PC-3 (cell line): ENCODE measurements around the gene HMCES. TPM values are rescaled to one million over a fixed set of nuclear protein-coding genes. Genes with fewer than 3 reads are reported as not detected.

Source experiments
- ATAC-seq: fragments of 200-7000 bp; cut with Tn5 transposase; 2 replicates; pipeline ENCODE4 v1.9.1; 2020; ENCODE audit warnings: mild to moderate bottlenecking, moderate library complexity
- Bru-seq: library from RNA; stranded (reverse); fragments of 400-500 nt; gene quantifications from one replicate; lab custom pipeline; 2021; lab: Mats Ljungman, UMichigan
- BruChase-seq, 2 experiments: library from RNA; stranded (reverse); fragments of 400-500 nt; gene quantifications; one replicate each; lab custom pipeline; 2021; lab: Mats Ljungman, UMichigan
- BruUV-seq: library from RNA; stranded (reverse); fragments of 400-500 nt; replicated peaks from 2 replicates; lab custom pipeline; 2021; lab: Mats Ljungman, UMichigan
- CTCF ChIA-PET: fragments of 300-600 bp; sonication (Branson Sonifier 250); formaldehyde crosslinking; loops from one replicate; lab custom pipeline; 2022; ENCODE audit warnings: antibody characterized with exemption; lab: Charles Lee
- POLR2A ChIA-PET: fragments of 300-600 bp; sonication (Branson Sonifier 250); formaldehyde crosslinking; loops from one replicate; lab custom pipeline; 2022; ENCODE audit warnings: antibody characterized with exemption; ENCODE audit not compliant: unreplicated experiment; lab: Charles Lee
- DNase-seq: peaks from one replicate; pipeline ENCODE4 v3.0.0-alpha.2; 2015
- H2AFZ ChIP-seq: fragments of 300-600 bp; sonication (generic); 2 replicates; pipeline ENCODE4 v1.6.0; 2016; ENCODE audit warnings: antibody characterized with exemption, low read length
- H3F3A ChIP-seq: fragments of 300-600 bp; sonication (generic); one replicate; pipeline ENCODE4 v1.6.0; 2017; ENCODE audit warnings: antibody characterized with exemption, low read length, control low read depth, mild to moderate bottlenecking; ENCODE audit not compliant: unreplicated experiment
- H3K27ac ChIP-seq: fragments of 300-600 bp; sonication (generic); 2 replicates; pipeline ENCODE4 v1.5.1; 2016; ENCODE audit warnings: mild to moderate bottlenecking, low read length
- H3K27me3 ChIP-seq: fragments of 300-600 bp; sonication (generic); 2 replicates; pipeline ENCODE4 v1.6.1; 2016; ENCODE audit warnings: low read length, mixed read lengths
- H3K36me3 ChIP-seq: fragments of 300-600 bp; sonication (generic); 2 replicates; pipeline ENCODE4 v1.6.1; 2016; ENCODE audit warnings: low read depth, mixed run types, low read length, mixed read lengths
- H3K4me1 ChIP-seq: fragments of 300-600 bp; sonication (generic); 2 replicates; pipeline ENCODE4 v1.5.1; 2016; ENCODE audit warnings: low read length; ENCODE audit not compliant: insufficient read depth
- H3K4me2 ChIP-seq: fragments of 300-600 bp; sonication (generic); 2 replicates; pipeline ENCODE4 v1.6.0; 2016; ENCODE audit warnings: low read length
- H3K4me3 ChIP-seq: fragments of 300-600 bp; sonication (generic); 2 replicates; pipeline ENCODE4 v1.5.1; 2016; ENCODE audit warnings: mild to moderate bottlenecking, low read length, mixed read lengths
- H3K79me2 ChIP-seq: fragments of 300-600 bp; sonication (generic); 2 replicates; pipeline ENCODE4 v1.6.1; 2017; ENCODE audit warnings: low read length, mixed read lengths
- H3K9ac ChIP-seq: fragments of 300-600 bp; sonication (generic); 2 replicates; pipeline ENCODE4 v1.6.0; 2016; ENCODE audit warnings: mild to moderate bottlenecking, low read length
- H3K9me2 ChIP-seq: fragments of 300-600 bp; sonication (generic); replicated peaks from 2 replicates; pipeline ENCODE4 v1.6.1; 2016; ENCODE audit warnings: mixed run types, low read length, mixed read lengths
- H3K9me3 ChIP-seq: fragments of 300-600 bp; sonication (generic); 2 replicates; pipeline ENCODE4 v1.6.1; 2016; ENCODE audit warnings: low read length, mixed read lengths
- H4K20me1 ChIP-seq: fragments of 300-600 bp; sonication (generic); 2 replicates; pipeline ENCODE4 v1.6.1; 2016; ENCODE audit warnings: low read length, mixed read lengths
- EZH2 ChIP-seq: fragments of 300-600 bp; sonication (generic); IDR thresholded peaks from one replicate; pipeline ENCODE4 v1.6.1; 2017; ENCODE audit warnings: antibody characterized with exemption, mild to moderate bottlenecking, low read length; ENCODE audit not compliant: unreplicated experiment
- EZH2phosphoT487 ChIP-seq: fragments of 300-600 bp; sonication (generic); IDR thresholded peaks from 2 replicates; pipeline ENCODE4 v1.6.1; 2018; ENCODE audit warnings: mild to moderate bottlenecking, antibody characterized with exemption, low read length, borderline replicate concordance
- intact Hi-C: fragments of 100-400 bp; cut with micrococcal nuclease; formaldehyde crosslinking; loops from 2 replicates; pipeline ENCODE4 v1.9.0; 2023
- long read RNA-seq: library from polyadenylated mRNA; unstranded; transcript quantifications from one replicate; pipeline ENCODE4 v2.0.0, GENCODE V29; 2021; ENCODE audit not compliant: unreplicated experiment
- total RNA-seq: library from RNA; depleted of rRNA; stranded (reverse); fragments of >200 nt; gene quantifications from 2 replicates; pipeline ENCODE4 v1.2.3, GENCODE V29; 2014; rRNA removed
- TF ChIP-seq, protein P1 (sequence below): fragments of 300-600 bp; sonication (generic); conservative IDR thresholded peaks from 2 replicates; pipeline ENCODE4 v1.5.1; 2017; ENCODE audit warnings: antibody characterized with exemption, low read depth, mild to moderate bottlenecking, low read length

The HMCES gene, protein sequence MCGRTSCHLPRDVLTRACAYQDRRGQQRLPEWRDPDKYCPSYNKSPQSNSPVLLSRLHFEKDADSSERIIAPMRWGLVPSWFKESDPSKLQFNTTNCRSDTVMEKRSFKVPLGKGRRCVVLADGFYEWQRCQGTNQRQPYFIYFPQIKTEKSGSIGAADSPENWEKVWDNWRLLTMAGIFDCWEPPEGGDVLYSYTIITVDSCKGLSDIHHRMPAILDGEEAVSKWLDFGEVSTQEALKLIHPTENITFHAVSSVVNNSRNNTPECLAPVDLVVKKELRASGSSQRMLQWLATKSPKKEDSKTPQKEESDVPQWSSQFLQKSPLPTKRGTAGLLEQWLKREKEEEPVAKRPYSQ
- 28.8 and 34.3 TPM in 2 replicates for total RNA-seq
- percentile 58 among the genes with signal in this experiment for Bru-seq, nascent RNA
- BruChase-seq, experiment 1, labeled RNA remaining after a 6-hour chase: percentile 75 among the genes with signal in this experiment
- BruChase-seq, experiment 2, labeled RNA remaining after a 2-hour chase: percentile 61 among the genes with signal in this experiment
- long read RNA-seq, transcript HMCES-204 (7 exons, 1,952 nt): minor isoform, 20 of 79 reads
- long read RNA-seq, transcript HMCES-202 (7 exons, 1,763 nt): minor isoform, 5 of 79 reads
- long read RNA-seq, transcript HMCES-201 (7 exons, 2,515 nt): major isoform, 36 of 79 reads
- long read RNA-seq, partial matches to known transcripts: 9 of 79 reads
- long read RNA-seq, other reads (novel, unspliced or antisense): 7 of 79 reads

DNA sequence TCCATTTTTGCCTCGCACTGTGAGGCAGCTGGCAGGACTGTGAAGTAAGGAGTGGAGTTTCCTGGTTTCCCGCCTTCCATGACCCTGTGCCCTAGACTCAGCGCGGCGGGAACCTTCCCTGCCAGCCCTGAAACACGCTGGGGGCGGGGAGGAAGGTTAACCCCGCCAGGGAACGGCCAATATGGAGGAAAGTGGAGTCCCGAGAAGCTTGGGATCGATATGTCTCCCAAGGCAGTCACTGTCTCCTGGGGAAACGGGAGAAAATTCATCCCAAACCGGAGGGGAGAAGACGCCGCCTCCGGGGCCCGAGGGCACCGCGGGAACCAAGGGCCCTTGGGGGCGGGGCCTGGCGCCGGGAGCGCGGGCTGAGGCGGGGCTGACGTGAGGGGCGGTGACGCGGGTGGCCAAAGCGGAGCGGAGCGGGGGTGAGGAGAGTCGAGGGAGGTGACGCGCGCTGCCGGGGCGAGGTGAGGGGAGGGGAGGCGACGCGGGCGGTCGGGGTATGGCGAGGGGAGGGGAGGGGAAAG is at the start of gene HMCES:
Gene HMCES (plus strand): TSS at position 432 of the 527 bp plus-strand sequence. CDS start 863 bp downstream, outside the sequence.
- Histone ChIP-seq H3K4me2 (peak within 1 kb of the TSS; percentile 100), H3K9me3 (no peaks in the 10 kb centered on the region), H3K4me3 (peak within 1 kb of the TSS; percentile 99), H3K9me2 (no peaks in the 10 kb centered on the region), H3F3A (no peaks in the 10 kb centered on the region), H4K20me1 (no peaks in the 10 kb centered on the region), H3K36me3 (peaks cover 13% of the 10 kb centered on the region), H3K9ac (peak within 1 kb of the TSS; percentile 94), H3K27ac (peak within 1 kb of the TSS; percentile 79), H3K4me1 (peaks cover 25% of the 10 kb centered on the region), H2AFZ (peak within 1 kb of the TSS; percentile 82), H3K79me2 (peaks cover 28% of the 10 kb centered on the region), H3K27me3 (no peaks in the 10 kb centered on the region)
- TF ChIP-seq EZH2 (no peak), EZH2phosphoT487 (no peak)
- TF ChIP-seq, protein P1, sequence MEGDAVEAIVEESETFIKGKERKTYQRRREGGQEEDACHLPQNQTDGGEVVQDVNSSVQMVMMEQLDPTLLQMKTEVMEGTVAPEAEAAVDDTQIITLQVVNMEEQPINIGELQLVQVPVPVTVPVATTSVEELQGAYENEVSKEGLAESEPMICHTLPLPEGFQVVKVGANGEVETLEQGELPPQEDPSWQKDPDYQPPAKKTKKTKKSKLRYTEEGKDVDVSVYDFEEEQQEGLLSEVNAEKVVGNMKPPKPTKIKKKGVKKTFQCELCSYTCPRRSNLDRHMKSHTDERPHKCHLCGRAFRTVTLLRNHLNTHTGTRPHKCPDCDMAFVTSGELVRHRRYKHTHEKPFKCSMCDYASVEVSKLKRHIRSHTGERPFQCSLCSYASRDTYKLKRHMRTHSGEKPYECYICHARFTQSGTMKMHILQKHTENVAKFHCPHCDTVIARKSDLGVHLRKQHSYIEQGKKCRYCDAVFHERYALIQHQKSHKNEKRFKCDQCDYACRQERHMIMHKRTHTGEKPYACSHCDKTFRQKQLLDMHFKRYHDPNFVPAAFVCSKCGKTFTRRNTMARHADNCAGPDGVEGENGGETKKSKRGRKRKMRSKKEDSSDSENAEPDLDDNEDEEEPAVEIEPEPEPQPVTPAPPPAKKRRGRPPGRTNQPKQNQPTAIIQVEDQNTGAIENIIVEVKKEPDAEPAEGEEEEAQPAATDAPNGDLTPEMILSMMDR: no peak
- DNase-seq: peak; percentile 82
- ChIA-PET CTCF (no interaction called here), POLR2A (no interaction called here)
- no TSS peak for BruUV-seq
- intact Hi-C loops: loop anchor here (5.0 kb wide), 1 partner anchor 34 kb away; no protein-coding TSS in a partner anchor
- peak; percentile 82 for ATAC-seq

DNA sequence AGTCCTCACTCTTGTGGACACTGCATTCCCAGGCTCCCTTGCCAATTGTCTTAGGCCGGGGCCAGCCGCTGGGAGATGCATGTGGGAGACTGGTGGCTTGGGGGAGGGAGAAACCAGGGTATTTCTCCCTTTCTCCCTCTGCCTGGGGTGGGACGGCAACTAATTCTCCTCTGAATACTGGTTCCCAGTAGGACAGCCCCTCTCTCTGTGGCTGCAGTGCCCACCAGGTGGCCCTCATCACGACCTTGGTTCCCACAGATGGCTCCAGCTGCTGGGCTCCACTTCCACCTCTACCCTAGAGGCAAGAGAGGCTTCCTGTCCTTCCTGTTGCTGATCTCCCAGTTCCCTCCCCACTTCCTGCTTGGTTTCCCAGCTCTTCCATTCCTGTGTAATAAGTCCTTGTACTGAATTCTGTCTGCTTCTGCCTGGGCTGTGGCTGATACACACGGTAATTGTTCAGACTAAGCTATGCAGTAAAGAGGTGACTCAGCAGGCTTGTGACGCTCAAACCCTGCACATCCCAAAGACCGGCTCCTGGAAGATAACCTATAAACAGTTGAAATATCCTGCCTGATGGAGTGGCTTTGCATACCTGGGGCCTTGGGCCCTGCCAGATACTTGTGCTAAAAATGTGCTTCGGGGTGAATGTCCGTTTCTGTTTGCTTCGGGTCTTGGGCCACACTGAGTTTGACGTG is 49.6 kb upstream of the HMCES start:
- H3K27ac ChIP-seq: peak overlapping the region; percentile 99
- POLR2A ChIA-PET: interaction anchor here (0.6 kb wide), 1 partner anchor 53 kb away, joined by 3 read pairs; no protein-coding TSS in a partner anchor
- H3K9me2 ChIP-seq: no peaks in the 10 kb centered on the region
- ATAC-seq: peak; percentile 47
- H4K20me1 ChIP-seq: no peaks in the 10 kb centered on the region
- no peaks in the 10 kb centered on the region for H3K27me3 ChIP-seq
- no peaks in the 10 kb centered on the region for H3K36me3 ChIP-seq
- CTCF ChIA-PET: interaction anchor here (1.0 kb wide), 2 partner anchors 16 to 66 kb away, joined by 3 read pairs; no protein-coding TSS in a partner anchor
- TF ChIP-seq, protein P1: peak; percentile 35
- TF ChIP-seq EZH2: no peak
- TF ChIP-seq EZH2phosphoT487: no peak
- peak; percentile 85 for DNase-seq
- peak overlapping the region; percentile 65 for H3K4me2 ChIP-seq
- no TSS peak for BruUV-seq
- peaks cover 69% of the 10 kb centered on the region for H3K4me1 ChIP-seq
- H3K9ac ChIP-seq: peak overlapping the region; percentile 77
- peaks cover 4% of the 10 kb centered on the region for H3F3A ChIP-seq
- H3K4me3 ChIP-seq: no peak overlapping the region; the same call in 1 of the 2 replicates
- H3K9me3 ChIP-seq: no peaks in the 10 kb centered on the region
- H2AFZ ChIP-seq: no peak overlapping the region
- intact Hi-C loops: loop anchor here (5.0 kb wide), 1 partner anchor 47 kb away; the partner anchor contains the start of gene CNBP
- H3K79me2 ChIP-seq: 0 out of 2 replicates have a peak, but pooled peaks cover 5% of the 10 kb centered on the region
